Lower lobe of right lung (tissue), 2 donors: ENCODE data around the gene PPP2R5A. TPM values are rescaled to one million over a fixed set of nuclear protein-coding genes. Genes with fewer than 3 reads are reported as not detected.

Source experiments
- ATAC-seq, 2 donors: fragments of 200-7000 bp; cut with Tn5 transposase; one replicate each; pipeline ENCODE4 v1.9.1; 2020 to 2022; ENCODE audit warnings: mild to moderate bottlenecking in 2 of 2, moderate library complexity in 2 of 2
- DNase-seq: peaks from one replicate; pipeline ENCODE4 v3.0.0-alpha.2; 2020
- H3K27ac ChIP-seq: fragments of 200-600 bp; one replicate; pipeline ENCODE4 v1.8.0; 2022
- H3K27me3 ChIP-seq: fragments of 200-600 bp; one replicate; pipeline ENCODE4 v1.8.0; 2022; ENCODE audit warnings: low read depth
- H3K36me3 ChIP-seq: fragments of 200-600 bp; one replicate; pipeline ENCODE4 v1.8.0; 2022; ENCODE audit warnings: mild to moderate bottlenecking
- H3K4me1 ChIP-seq: fragments of 200-600 bp; one replicate; pipeline ENCODE4 v1.8.0; 2022
- H3K4me3 ChIP-seq: fragments of 200-600 bp; one replicate; pipeline ENCODE4 v1.8.0; 2022; ENCODE audit warnings: mild to moderate bottlenecking
- H3K9me3 ChIP-seq: fragments of 200-600 bp; one replicate; pipeline ENCODE4 v1.8.0; 2022
- intact Hi-C: fragments of 100-400 bp; cut with DNase I; formaldehyde crosslinking; loops from one replicate; pipeline ENCODE4 v1.11.0; 2022
- total RNA-seq: library from RNA; stranded (reverse); fragmentation: NEBNext Ultra II Directional; extraction: Animal tissue kit (Norgen Biotek cat#: 25700); gene quantifications from one replicate; pipeline ENCODE4 v1.2.1, GENCODE V29; 2021
- TF ChIP-seq, protein P1 (sequence below): fragments of 200-600 bp; IDR thresholded peaks from one replicate; pipeline ENCODE4 v1.8.0; 2022; ENCODE audit warnings: antibody characterized with exemption, mild to moderate bottlenecking
- donor health status: DM: no; HTN: yes; CAD: no; lungs with severe emphysema.

PPP2R5A gene
- total RNA-seq, 1 donor from 2014 or later, result 91.5 TPM

- H3K4me3 ChIP-seq, result no peak overlapping the region
- intact Hi-C loops, result no loop called here
- no peak for DNase-seq
- TF ChIP-seq, protein P1, sequence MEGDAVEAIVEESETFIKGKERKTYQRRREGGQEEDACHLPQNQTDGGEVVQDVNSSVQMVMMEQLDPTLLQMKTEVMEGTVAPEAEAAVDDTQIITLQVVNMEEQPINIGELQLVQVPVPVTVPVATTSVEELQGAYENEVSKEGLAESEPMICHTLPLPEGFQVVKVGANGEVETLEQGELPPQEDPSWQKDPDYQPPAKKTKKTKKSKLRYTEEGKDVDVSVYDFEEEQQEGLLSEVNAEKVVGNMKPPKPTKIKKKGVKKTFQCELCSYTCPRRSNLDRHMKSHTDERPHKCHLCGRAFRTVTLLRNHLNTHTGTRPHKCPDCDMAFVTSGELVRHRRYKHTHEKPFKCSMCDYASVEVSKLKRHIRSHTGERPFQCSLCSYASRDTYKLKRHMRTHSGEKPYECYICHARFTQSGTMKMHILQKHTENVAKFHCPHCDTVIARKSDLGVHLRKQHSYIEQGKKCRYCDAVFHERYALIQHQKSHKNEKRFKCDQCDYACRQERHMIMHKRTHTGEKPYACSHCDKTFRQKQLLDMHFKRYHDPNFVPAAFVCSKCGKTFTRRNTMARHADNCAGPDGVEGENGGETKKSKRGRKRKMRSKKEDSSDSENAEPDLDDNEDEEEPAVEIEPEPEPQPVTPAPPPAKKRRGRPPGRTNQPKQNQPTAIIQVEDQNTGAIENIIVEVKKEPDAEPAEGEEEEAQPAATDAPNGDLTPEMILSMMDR, result no peak
- H3K36me3 ChIP-seq, result no peaks in the 10 kb centered on the region
- H3K9me3 ChIP-seq, result no peaks in the 10 kb centered on the region
- ATAC-seq, result no peak
- H3K27me3 ChIP-seq, result no peaks in the 10 kb centered on the region
- peak overlapping the region; percentile 60 for H3K27ac ChIP-seq
- H3K4me1 ChIP-seq, result peaks cover 30% of the 10 kb centered on the region
Observed at GRCh38 chr1:212257157-212257556, 28.1 kb upstream of the PPP2R5A start.

DNA sequence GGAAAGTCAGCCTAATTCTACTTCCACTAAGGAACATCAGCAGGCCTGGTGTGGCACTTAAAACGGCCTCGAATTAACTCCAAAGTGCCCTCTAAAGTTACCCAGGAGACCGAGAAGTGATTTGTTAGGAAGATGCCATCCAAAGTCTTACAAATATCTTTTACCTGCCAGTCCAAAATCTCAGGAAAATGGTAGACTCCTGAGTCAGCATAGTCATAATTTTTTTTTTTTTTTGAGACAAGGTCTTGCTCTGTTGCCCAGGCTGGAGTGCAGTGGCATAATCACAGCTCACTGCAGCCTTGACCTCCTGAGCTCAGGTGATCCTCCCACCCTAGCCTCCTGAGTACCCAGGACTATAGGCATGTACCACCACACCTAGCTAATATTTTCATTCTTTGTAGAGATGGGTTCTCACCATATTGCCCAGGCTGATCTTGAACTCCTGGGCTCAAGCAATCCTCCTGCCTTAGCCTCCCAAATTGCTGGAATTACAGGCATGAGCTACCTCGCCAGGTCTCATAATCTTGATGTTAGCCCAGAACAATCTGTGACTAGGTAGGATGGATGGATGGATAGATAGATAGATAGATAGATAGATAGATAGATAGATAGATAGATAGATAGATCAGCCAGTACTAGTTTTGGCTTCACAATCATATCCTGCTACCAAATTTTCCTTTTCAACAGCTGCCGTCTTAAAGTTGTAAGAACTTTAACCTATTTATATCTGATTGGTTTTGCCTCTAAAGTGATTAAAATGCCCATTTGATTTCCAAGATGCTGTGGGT lies 25.3 kb upstream of the PPP2R5A start:
- DNase-seq, result no peak
- no peak for ATAC-seq
- Histone ChIP-seq H3K4me3 (no peak overlapping the region), H3K9me3 (no peaks in the 10 kb centered on the region), H3K36me3 (no peaks in the 10 kb centered on the region), H3K27me3 (no peaks in the 10 kb centered on the region), H3K4me1 (peaks cover 27% of the 10 kb centered on the region), H3K27ac (no peak overlapping the region)
- TF ChIP-seq, protein P1, result no peak
- intact Hi-C loops, result no loop called here

- DNase-seq, result no peak
- ATAC-seq, result peak; percentile 38 to 40
- Histone ChIP-seq H3K4me3 (no peak overlapping the region), H3K36me3 (no peaks in the 10 kb centered on the region), H3K27ac (no peak overlapping the region), H3K27me3 (no peaks in the 10 kb centered on the region), H3K4me1 (peaks cover 18% of the 10 kb centered on the region), H3K9me3 (no peaks in the 10 kb centered on the region)
- intact Hi-C loops, result no loop called here
- TF ChIP-seq, protein P1, result no peak
Observed at GRCh38 chr1:212260557-212261355, 24.5 kb upstream of the PPP2R5A start.

GRCh38 chr1:212261361-212261929 lies 23.8 kb upstream of the PPP2R5A start:
- intact Hi-C loops, result no loop called here
- H3K27ac ChIP-seq, result no peak overlapping the region
- no peaks in the 10 kb centered on the region for H3K9me3 ChIP-seq
- no peaks in the 10 kb centered on the region for H3K36me3 ChIP-seq
- H3K4me3 ChIP-seq, result no peak overlapping the region
- ATAC-seq, result peak in 1 of 2 donors; percentile 9
- TF ChIP-seq, protein P1, result no peak
- no peaks in the 10 kb centered on the region for H3K27me3 ChIP-seq
- DNase-seq, result no peak
- H3K4me1 ChIP-seq, result peaks cover 14% of the 10 kb centered on the region

GRCh38 chr1:212267017-212267416 lies 18.2 kb upstream of the PPP2R5A start:
- DNase-seq (no peak), ATAC-seq (no peak)
- TF ChIP-seq, protein P1, result no peak
- H3K27ac ChIP-seq, result no peak overlapping the region
- no peaks in the 10 kb centered on the region for H3K36me3 ChIP-seq
- intact Hi-C loops, result no loop called here
- no peaks in the 10 kb centered on the region for H3K27me3 ChIP-seq
- H3K4me3 ChIP-seq, result no peak overlapping the region
- H3K4me1 ChIP-seq, result no peaks in the 10 kb centered on the region
- no peaks in the 10 kb centered on the region for H3K9me3 ChIP-seq
